GM19468 (cell line): ENCODE results near the gene ALPI.
"Not testable (repeated sequence)": the region's sequence is repeated elsewhere in the genome, so short reads cannot be mapped to it uniquely, and the experiment has no call there.

Source experiments
- ATAC-seq: cut with Tn5 transposase; IDR thresholded peaks from one replicate; pipeline ENCODE4 v1.9.1; 2021; ENCODE audit warnings: mild to moderate bottlenecking, moderate library complexity, moderate number of reproducible peaks; ENCODE audit not compliant: unreplicated experiment; ENCODE audit errors: extremely low read depth

Gene ALPI

GRCh38 chr2:232441147-232441651, 14.8 kb upstream of the ALPI start:
- ATAC-seq: no peak

- ATAC-seq: not testable (repeated sequence)
Observed at GRCh38 chr2:232441922-232442321, 14.0 kb upstream of the ALPI start.

GRCh38 chr2:232442431-232442830, 13.5 kb upstream of the ALPI start:
- ATAC-seq: not testable (repeated sequence)

- ATAC-seq: not testable (repeated sequence)
Observed at GRCh38 chr2:232443047-232443446, 12.9 kb upstream of the ALPI start.

- ATAC-seq: not testable (repeated sequence)
Observed at GRCh38 chr2:232443669-232444408, 12.1 kb upstream of the ALPI start.

GRCh38 chr2:232444409-232445148, 11.4 kb upstream of the ALPI start:
- ATAC-seq: no peak

- ATAC-seq: not testable (repeated sequence)
Observed at GRCh38 chr2:232445149-232445885, 10.6 kb upstream of the ALPI start.

GRCh38 chr2:232446266-232446777, 9.6 kb upstream of the ALPI start:
- ATAC-seq: not testable (repeated sequence)

GRCh38 chr2:232447091-232447620, 8.8 kb upstream of the ALPI start:
- no peak for ATAC-seq

GRCh38 chr2:232447638-232448303, 8.2 kb upstream of the ALPI start:
- ATAC-seq: no peak

- no peak for ATAC-seq
Observed at GRCh38 chr2:232448304-232448690, 7.7 kb upstream of the ALPI start.

- no peak for ATAC-seq
Observed at GRCh38 chr2:232449964-232450363, 6.0 kb upstream of the ALPI start.

GRCh38 chr2:232451645-232452044, 4.3 kb upstream of the ALPI start:
- not testable (repeated sequence) for ATAC-seq

- ATAC-seq: no peak
Observed at GRCh38 chr2:232454630-232455029, 1.3 kb upstream of the ALPI start.

GRCh38 chr2:232456296-232457120, 555 bp downstream of the ALPI start:
- ATAC-seq: no peak

GRCh38 chr2:232457121-232458011, 1.4 kb downstream of the ALPI start:
- no peak for ATAC-seq

GRCh38 chr2:232458051-232458660, 2.2 kb downstream of the ALPI start:
- no peak for ATAC-seq
